ENCODE measurements around the gene NPY. TPM values are rescaled to one million over a fixed set of nuclear protein-coding genes. Genes with fewer than 3 reads are reported as not detected.

Gene NPY
- not detected in 2 replicates for total RNA-seq

GRCh38 chr7:24283897-24284698 lies at the start of gene NPY:
Gene NPY (plus strand): TSS chr7:24284190. CDS start chr7:24285241, 1,051 bp downstream.

